ENCODE results near the gene TMCO5A.

TMCO5A gene

GRCh38 chr15:37981775-37982174 is 47.3 kb downstream of the TMCO5A start:
- DNase-seq (ENCODE audit: low read depth, low spot score): peak; percentile 53
- in situ Hi-C loops (cut with HindIII; ENCODE audit: low sequenced_read_pairs): no loop called here
- TF ChIP-seq CTCF (IDR thresholded peaks at IDR 0.05; ENCODE audit: low read depth, low read length): peak; percentile 61
- no peak overlapping the region for H3K4me3 ChIP-seq (ENCODE audit: low read depth, low read length)

GRCh38 chr15:37984368-37984767 is 49.9 kb downstream of the TMCO5A start:
- TF ChIP-seq CTCF (IDR thresholded peaks at IDR 0.05; ENCODE audit: low read depth, low read length): no peak
- no peak for DNase-seq (ENCODE audit: low read depth, low spot score)
- in situ Hi-C loops (cut with HindIII; ENCODE audit: low sequenced_read_pairs): no loop called here
- no peak overlapping the region for H3K4me3 ChIP-seq (ENCODE audit: low read depth, low read length)

GRCh38 chr15:37995461-37996347 is 61.3 kb downstream of the TMCO5A start:
- DNase-seq (ENCODE audit: low read depth, low spot score): peak; percentile 82
- peak; percentile 57 for TF ChIP-seq CTCF (IDR thresholded peaks at IDR 0.05; ENCODE audit: low read depth, low read length)
- in situ Hi-C loops (cut with HindIII; ENCODE audit: low sequenced_read_pairs): no loop called here
- H3K4me3 ChIP-seq (ENCODE audit: low read depth, low read length): peak overlapping the region; percentile 10

Data from astrocyte of the spinal cord (primary cell).